CD4-positive, alpha-beta memory T cell (primary cell): ENCODE results near the gene CAPN10. TPM values are rescaled to one million over a fixed set of nuclear protein-coding genes. Genes with fewer than 3 reads are reported as not detected.
A peak's percentile ranks its signal among the peaks of the same experiment; 100 is the strongest.

Source experiments
- CTCF ChIA-PET: fragments of 350-600 bp; sonication (Branson Sonifier 250); formaldehyde crosslinking; loops from one replicate; lab custom pipeline; 2021; ENCODE audit warnings: inconsistent platforms; ENCODE audit not compliant: partially characterized antibody; lab: Charles Lee
- POLR2A ChIA-PET: fragments of 350-600 bp; sonication (Branson Sonifier 250); formaldehyde crosslinking; loops from one replicate; lab custom pipeline; 2021; ENCODE audit not compliant: partially characterized antibody; lab: Charles Lee
- DNase-seq, 5 donors: peaks; one replicate each; pipeline versions ENCODE4 v3.0.0 to v3.0.0-alpha.2; 2020 to 2022; ENCODE audit warnings: mixed read lengths in 1 of 5
- H3K27ac ChIP-seq: one replicate; pipeline ENCODE4 v1.7.0; 2013; ENCODE audit warnings: low read depth, low read length
- H3K27me3 ChIP-seq: 2 replicates; pipeline ENCODE4 v1.7.0; 2013; ENCODE audit warnings: mild to moderate bottlenecking, low read length, moderate library complexity; ENCODE audit not compliant: insufficient read depth
- H3K36me3 ChIP-seq: 2 replicates; pipeline ENCODE4 v1.7.0; 2013; ENCODE audit warnings: mild to moderate bottlenecking, low read length, moderate library complexity; ENCODE audit not compliant: insufficient read depth
- H3K4me1 ChIP-seq: 2 replicates; pipeline ENCODE4 v1.7.0; 2013; ENCODE audit warnings: mild to moderate bottlenecking, low read length, moderate library complexity; ENCODE audit not compliant: insufficient read depth
- H3K4me3 ChIP-seq, 2 donors: one replicate each; pipeline ENCODE4 v1.7.0; 2013; ENCODE audit warnings: low read length in 2 of 2, mild to moderate bottlenecking in 1 of 2
- H3K9me3 ChIP-seq, 2 donors: one replicate each; pipeline ENCODE4 v1.7.0; 2013; ENCODE audit warnings: low read length in 2 of 2, control low read depth in 1 of 2; ENCODE audit not compliant: control insufficient read depth in 1 of 2
- H3K27ac Mint-ChIP-seq, 7 donors: one replicate each; pipeline ENCODE4 v1.8.0; 2020 to 2021; ENCODE audit warnings: mixed read lengths in 7 of 7, mild to moderate bottlenecking in 6 of 7, inconsistent platforms in 3 of 7, moderate library complexity in 3 of 7
- H3K27me3 Mint-ChIP-seq, 2 donors: one replicate each; pipeline ENCODE4 v1.8.0; 2020 to 2021; ENCODE audit warnings: mixed read lengths in 2 of 2
- H3K36me3 Mint-ChIP-seq, 2 donors: one replicate each; pipeline ENCODE4 v1.8.0; 2020 to 2021; ENCODE audit warnings: mixed read lengths in 2 of 2, inconsistent platforms in 1 of 2, mild to moderate bottlenecking in 1 of 2
- H3K4me1 Mint-ChIP-seq, 4 donors: one replicate each; pipeline ENCODE4 v1.8.0; 2020 to 2021; ENCODE audit warnings: mixed read lengths in 4 of 4, mild to moderate bottlenecking in 1 of 4
- H3K4me3 Mint-ChIP-seq, 8 donors: one replicate each; pipeline ENCODE4 v1.8.0; 2020 to 2021; ENCODE audit warnings: mixed read lengths in 8 of 8, mild to moderate bottlenecking in 7 of 8, moderate library complexity in 6 of 8, inconsistent platforms in 3 of 8
- H3K9me3 Mint-ChIP-seq, 8 donors: one replicate each; pipeline ENCODE4 v1.8.0; 2020 to 2021; ENCODE audit warnings: mixed read lengths in 8 of 8, mild to moderate bottlenecking in 5 of 8, inconsistent platforms in 3 of 8, moderate library complexity in 1 of 8
- intact Hi-C: fragments of 100-400 bp; cut with micrococcal nuclease; formaldehyde crosslinking; loops from one replicate; pipeline ENCODE4 v1.15.1; 2023
- polyA plus RNA-seq, 2 donors: library from polyadenylated mRNA; unstranded; fragments of 300-500 nt; fragmentation: Illumina TruSeq; gene quantifications; one replicate each; pipeline ENCODE4 v1.2.3, GENCODE V29; 2021
- total RNA-seq, 2 experiments: library from RNA; stranded (reverse); gene quantifications; one replicate each; pipeline ENCODE4 v1.2.3, GENCODE V29; 2021

CAPN10 gene
- total and polyA plus RNA-seq, 4 experiments from 2014 or later: 9.9 to 83.0 (median 49.7) TPM

GRCh38 chr2:240604939-240605716 is 18.6 kb downstream of the CAPN10 start:
- POLR2A ChIA-PET: no interaction called here
- intact Hi-C loops: no loop called here
- no peaks in the 10 kb centered on the region for H3K27me3 ChIP-seq
- CTCF ChIA-PET: interaction anchor here (1.5 to 2.0 kb wide), 2 partner anchors 8 to 91 kb away, joined by 3 to 6 read pairs; no protein-coding TSS in a partner anchor
- no peaks in the 10 kb centered on the region for H3K36me3 ChIP-seq
- H3K9me3 Mint-ChIP-seq: no peaks in the 10 kb centered on the region
- peaks cover 0 to 1% (median 0%) of the 10 kb centered on the region in 4 donors for H3K4me1 Mint-ChIP-seq
- H3K4me3 Mint-ChIP-seq: no peak overlapping the region
- no peak overlapping the region for H3K4me3 ChIP-seq
- DNase-seq: no peak
- no peaks in the 10 kb centered on the region for H3K9me3 ChIP-seq
- no peak overlapping the region for H3K27ac ChIP-seq
- H3K4me1 ChIP-seq: no peaks in the 10 kb centered on the region
- no peaks in the 10 kb centered on the region for H3K27me3 Mint-ChIP-seq
- H3K27ac Mint-ChIP-seq: peak overlapping the region in 1 of 7 donors; percentile 4
- peaks cover 0 to 5% of the 10 kb centered on the region in 2 donors for H3K36me3 Mint-ChIP-seq

- H3K27me3 ChIP-seq: no peaks in the 10 kb centered on the region
- no peaks in the 10 kb centered on the region for H3K27me3 Mint-ChIP-seq
- intact Hi-C loops: no loop called here
- H3K27ac Mint-ChIP-seq: peak overlapping the region in 1 of 7 donors; percentile 4
- H3K27ac ChIP-seq: no peak overlapping the region
- H3K36me3 Mint-ChIP-seq: peaks cover under 1 to 5% of the 10 kb centered on the region in 2 donors
- POLR2A ChIA-PET: interaction anchor here (1.1 to 1.2 kb wide), 2 partner anchors 16 to 41 kb away, joined by 3 to 4 read pairs; no protein-coding TSS in a partner anchor
- H3K4me3 ChIP-seq: no peak overlapping the region
- H3K9me3 ChIP-seq: no peaks in the 10 kb centered on the region
- H3K4me1 ChIP-seq: no peaks in the 10 kb centered on the region
- no peak for DNase-seq
- no peaks in the 10 kb centered on the region for H3K36me3 ChIP-seq
- CTCF ChIA-PET: interaction anchor here (1.5 to 2.0 kb wide), 2 partner anchors 9 to 92 kb away, joined by 3 to 6 read pairs; no protein-coding TSS in a partner anchor
- peaks cover 0 to 1% (median 0%) of the 10 kb centered on the region in 4 donors for H3K4me1 Mint-ChIP-seq
- no peak overlapping the region for H3K4me3 Mint-ChIP-seq
- no peaks in the 10 kb centered on the region for H3K9me3 Mint-ChIP-seq
Measured at GRCh38 chr2:240605867-240606743, 19.6 kb downstream of the CAPN10 start.

- no peak overlapping the region for H3K27ac ChIP-seq
- H3K27me3 Mint-ChIP-seq: no peaks in the 10 kb centered on the region
- H3K27me3 ChIP-seq: no peaks in the 10 kb centered on the region
- H3K4me3 ChIP-seq: no peak overlapping the region
- intact Hi-C loops: no loop called here
- H3K9me3 ChIP-seq: no peaks in the 10 kb centered on the region
- H3K36me3 Mint-ChIP-seq: peaks cover 1 to 9% of the 10 kb centered on the region in 2 donors
- peak overlapping the region in 5 of 7 donors; percentile 55 to 81 (median 75) for H3K27ac Mint-ChIP-seq
- ChIA-PET CTCF (no interaction called here), POLR2A (no interaction called here)
- peak in 1 of 5 donors; percentile 32 for DNase-seq
- H3K9me3 Mint-ChIP-seq: peaks cover 0 to 2% (median 0%) of the 10 kb centered on the region in 8 donors
- H3K4me1 ChIP-seq: peaks cover 21% of the 10 kb centered on the region
- peak overlapping the region in 6 of 8 donors; percentile 3 to 76 (median 27) for H3K4me3 Mint-ChIP-seq
- H3K4me1 Mint-ChIP-seq: peaks cover 0 to 10% (median 9%) of the 10 kb centered on the region in 4 donors
- no peaks in the 10 kb centered on the region for H3K36me3 ChIP-seq
Measured at GRCh38 chr2:240611601-240612210, 25.2 kb downstream of the CAPN10 start.

GRCh38 chr2:240613781-240614180 is 27.2 kb downstream of the CAPN10 start:
- no peak overlapping the region for H3K4me3 Mint-ChIP-seq
- H3K9me3 Mint-ChIP-seq: peaks cover 0 to 8% (median 0%) of the 10 kb centered on the region in 8 donors
- H3K27me3 ChIP-seq: no peaks in the 10 kb centered on the region
- ChIA-PET CTCF (no interaction called here), POLR2A (no interaction called here)
- H3K27ac ChIP-seq: no peak overlapping the region
- DNase-seq: no peak
- H3K4me1 ChIP-seq: peaks cover 21% of the 10 kb centered on the region
- intact Hi-C loops: no loop called here
- no peak overlapping the region for H3K4me3 ChIP-seq
- peaks cover 2 to 10% (median 9%) of the 10 kb centered on the region in 4 donors for H3K4me1 Mint-ChIP-seq
- no peaks in the 10 kb centered on the region for H3K27me3 Mint-ChIP-seq
- no peaks in the 10 kb centered on the region for H3K9me3 ChIP-seq
- peaks cover 3 to 19% of the 10 kb centered on the region in 2 donors for H3K36me3 Mint-ChIP-seq
- no peak overlapping the region for H3K27ac Mint-ChIP-seq
- no peaks in the 10 kb centered on the region for H3K36me3 ChIP-seq

- peak in 1 of 5 donors; percentile 7 for DNase-seq
- H3K27ac Mint-ChIP-seq: no peak overlapping the region
- intact Hi-C loops: no loop called here
- Histone ChIP-seq H3K4me1 (peaks cover 21% of the 10 kb centered on the region), H3K36me3 (no peaks in the 10 kb centered on the region), H3K27ac (no peak overlapping the region), H3K9me3 (no peaks in the 10 kb centered on the region), H3K4me3 (no peak overlapping the region), H3K27me3 (no peaks in the 10 kb centered on the region)
- ChIA-PET CTCF (no interaction called here), POLR2A (no interaction called here)
- H3K36me3 Mint-ChIP-seq: peaks cover 2 to 21% of the 10 kb centered on the region in 2 donors
- peaks cover 0 to 8% (median 0%) of the 10 kb centered on the region in 8 donors for H3K9me3 Mint-ChIP-seq
- peaks cover 7 to 10% (median 9%) of the 10 kb centered on the region in 4 donors for H3K4me1 Mint-ChIP-seq
- no peak overlapping the region for H3K4me3 Mint-ChIP-seq
- H3K27me3 Mint-ChIP-seq: no peaks in the 10 kb centered on the region
Measured at GRCh38 chr2:240614391-240614790, 27.9 kb downstream of the CAPN10 start.

- Mint-ChIP-seq H3K27ac (peak overlapping the region in 1 of 7 donors; percentile 51), H3K9me3 (peaks cover 0 to 8% (median 0%) of the 10 kb centered on the region in 8 donors), H3K36me3 (peaks cover 2 to 21% of the 10 kb centered on the region in 2 donors), H3K4me3 (no peak overlapping the region), H3K4me1 (peaks cover 7 to 10% (median 9%) of the 10 kb centered on the region in 4 donors), H3K27me3 (no peaks in the 10 kb centered on the region)
- POLR2A ChIA-PET: no interaction called here
- Histone ChIP-seq H3K36me3 (no peaks in the 10 kb centered on the region), H3K4me3 (no peak overlapping the region), H3K4me1 (peaks cover 23% of the 10 kb centered on the region), H3K27me3 (no peaks in the 10 kb centered on the region), H3K9me3 (no peaks in the 10 kb centered on the region), H3K27ac (no peak overlapping the region)
- no peak for DNase-seq
- CTCF ChIA-PET: no interaction called here
- intact Hi-C loops: no loop called here
Measured at GRCh38 chr2:240615396-240615795, 28.9 kb downstream of the CAPN10 start.
